Activated T-helper 9 cell treated with anti-CD3 and anti-CD28 coated beads, Interleukin-2, amount 50 U/mL, for 16 hours (primary cell): ENCODE measurements around the gene PAM.

Source experiments
- DNase-seq: peaks from one replicate; pipeline ENCODE4 v3.0.0-alpha.2; 2020; ENCODE audit warnings: low read depth

Gene PAM

GRCh38 chr5:102815084-102815483, 60.0 kb downstream of the PAM start:
- DNase-seq: no peak

GRCh38 chr5:102815540-102816332, 60.6 kb downstream of the PAM start:
- no peak for DNase-seq

GRCh38 chr5:102818345-102818744, 63.2 kb downstream of the PAM start:
- no peak for DNase-seq

GRCh38 chr5:102818934-102819333, 63.8 kb downstream of the PAM start:
- DNase-seq: no peak

GRCh38 chr5:102819634-102820033, 64.5 kb downstream of the PAM start:
- DNase-seq: no peak

- no peak for DNase-seq
Measured at GRCh38 chr5:102823441-102823874, 68.4 kb downstream of the PAM start.

GRCh38 chr5:102826629-102827028, 71.5 kb downstream of the PAM start:
- DNase-seq: no peak

- no peak for DNase-seq
Measured at GRCh38 chr5:102830241-102830640, 75.1 kb downstream of the PAM start.

GRCh38 chr5:102832445-102832844, 77.3 kb downstream of the PAM start:
- DNase-seq: no peak

GRCh38 chr5:102833146-102833545, 78.0 kb downstream of the PAM start:
- no peak for DNase-seq

GRCh38 chr5:102834438-102834964, 79.4 kb downstream of the PAM start:
- DNase-seq: no peak

GRCh38 chr5:102835717-102836116, 80.6 kb downstream of the PAM start:
- no peak for DNase-seq

GRCh38 chr5:102841021-102841420, 85.9 kb downstream of the PAM start:
- DNase-seq: no peak

- DNase-seq: no peak
Measured at GRCh38 chr5:102843997-102844396, 88.9 kb downstream of the PAM start.

GRCh38 chr5:102845041-102845440, 89.9 kb downstream of the PAM start:
- DNase-seq: no peak

- DNase-seq: no peak
Measured at GRCh38 chr5:102850503-102850902, 95.4 kb downstream of the PAM start.

- DNase-seq: no peak
Measured at GRCh38 chr5:102853680-102854079, 98.6 kb downstream of the PAM start.

GRCh38 chr5:102855681-102856388, 100.7 kb downstream of the PAM start:
- no peak for DNase-seq

GRCh38 chr5:102856389-102856777, 101.3 kb downstream of the PAM start:
- DNase-seq: no peak

- DNase-seq: no peak
Measured at GRCh38 chr5:102857076-102857818, 102.1 kb downstream of the PAM start.

- DNase-seq: no peak
Measured at GRCh38 chr5:102858221-102858620, 103.1 kb downstream of the PAM start.

GRCh38 chr5:102858808-102859207, 103.7 kb downstream of the PAM start:
- DNase-seq: no peak

- no peak for DNase-seq
Measured at GRCh38 chr5:102860035-102860434, 104.9 kb downstream of the PAM start.
